Astrocyte of the spinal cord (primary cell): ENCODE data around the gene CDK13.
"Not testable (repeated sequence)": the region's sequence is repeated elsewhere in the genome, so short reads cannot be mapped to it uniquely, and the experiment has no call there.

Source experiments
- DNase-seq: peaks from one replicate; pipeline ENCODE4 v3.0.0; 2011; ENCODE audit warnings: low read depth, low spot score
- H3K4me3 ChIP-seq: 2 replicates; pipeline ENCODE4 v1.5.1; 2011; ENCODE audit warnings: low read depth, mild to moderate bottlenecking, low read length, moderate library complexity
- CTCF ChIP-seq: IDR thresholded peaks from 2 replicates; pipeline ENCODE4 v1.5.1; 2012; ENCODE audit warnings: low read depth, mild to moderate bottlenecking, low read length, inconsistent platforms
- in situ Hi-C: cut with HindIII; loops from 2 replicates; pipeline ENCODE4 v1.10.0; 2017; ENCODE audit warnings: low sequenced_read_pairs

CDK13 gene

GRCh38 chr7:40097728-40098127 is 147.7 kb downstream of the CDK13 start:
- TF ChIP-seq CTCF = no peak
- no peak overlapping the region for H3K4me3 ChIP-seq
- no peak for DNase-seq
- in situ Hi-C loops = no loop called here

- no peak overlapping the region for H3K4me3 ChIP-seq
- TF ChIP-seq CTCF = no peak
- no peak for DNase-seq
- in situ Hi-C loops = no loop called here
These were observed 148.8 kb downstream of the CDK13 start for GRCh38 chr7:40098810-40099209.

GRCh38 chr7:40099837-40100236 is 149.8 kb downstream of the CDK13 start:
- no peak for TF ChIP-seq CTCF
- in situ Hi-C loops = no loop called here
- no peak for DNase-seq
- no peak overlapping the region for H3K4me3 ChIP-seq

- in situ Hi-C loops = no loop called here
- no peak overlapping the region for H3K4me3 ChIP-seq
- no peak for TF ChIP-seq CTCF
- DNase-seq = no peak
These were observed 151.1 kb downstream of the CDK13 start for GRCh38 chr7:40101201-40101600.

GRCh38 chr7:40102897-40103296 is 152.8 kb downstream of the CDK13 start:
- in situ Hi-C loops = no loop called here
- DNase-seq = no peak
- no peak for TF ChIP-seq CTCF
- no peak overlapping the region for H3K4me3 ChIP-seq

GRCh38 chr7:40105879-40106473 is 155.9 kb downstream of the CDK13 start:
- DNase-seq = no peak
- in situ Hi-C loops = no loop called here
- H3K4me3 ChIP-seq = no peak overlapping the region
- TF ChIP-seq CTCF = no peak

- H3K4me3 ChIP-seq = no peak overlapping the region
- no peak for TF ChIP-seq CTCF
- DNase-seq = no peak
- in situ Hi-C loops = no loop called here
These were observed 165.9 kb downstream of the CDK13 start for GRCh38 chr7:40115936-40116335.

- in situ Hi-C loops, DNase-seq, H3K4me3 ChIP-seq: not testable (repeated sequence)
These were observed 167.1 kb downstream of the CDK13 start for GRCh38 chr7:40117199-40117598.

GRCh38 chr7:40118201-40118600 is 168.1 kb downstream of the CDK13 start:
- DNase-seq, in situ Hi-C loops, H3K4me3 ChIP-seq: not testable (repeated sequence)
